ENCODE results near the gene ZBTB7B.
"Not testable (repeated sequence)": the region's sequence is repeated elsewhere in the genome, so short reads cannot be mapped to it uniquely, and the experiment has no call there.

DNA sequence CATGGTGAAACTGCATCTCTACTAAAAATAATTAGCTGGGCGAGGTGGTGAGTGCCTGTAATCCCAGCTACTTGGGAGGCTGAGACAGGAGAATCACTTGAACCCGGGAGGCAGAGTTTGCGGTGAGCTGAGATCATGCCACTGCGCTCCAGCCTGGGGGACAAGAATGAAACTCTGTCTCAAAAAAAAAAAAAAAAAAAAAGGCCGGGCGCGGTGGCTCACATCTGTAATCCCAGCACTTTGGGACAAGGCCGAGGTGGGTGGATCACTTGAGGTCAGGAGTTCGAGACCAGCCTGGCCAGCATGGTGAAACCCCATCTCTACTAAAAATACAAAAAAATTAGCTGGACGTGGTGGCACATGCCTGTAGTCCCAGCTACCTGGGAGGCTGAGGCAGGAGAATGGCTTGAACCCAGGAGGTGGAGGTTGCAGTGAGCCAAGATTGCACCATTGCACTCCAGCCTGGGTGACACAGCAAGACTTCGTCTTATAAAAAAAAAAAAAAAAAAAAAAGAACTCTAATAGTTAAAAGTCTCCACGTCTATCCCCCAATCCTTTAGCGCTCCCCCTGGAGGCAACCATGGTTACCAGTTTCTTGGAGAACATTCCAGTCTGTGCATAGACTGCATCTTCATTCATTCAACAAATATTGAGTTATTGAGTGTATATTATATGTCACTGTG, 7.2 kb upstream of the ZBTB7B start:
- TF ChIP-seq, protein P1, sequence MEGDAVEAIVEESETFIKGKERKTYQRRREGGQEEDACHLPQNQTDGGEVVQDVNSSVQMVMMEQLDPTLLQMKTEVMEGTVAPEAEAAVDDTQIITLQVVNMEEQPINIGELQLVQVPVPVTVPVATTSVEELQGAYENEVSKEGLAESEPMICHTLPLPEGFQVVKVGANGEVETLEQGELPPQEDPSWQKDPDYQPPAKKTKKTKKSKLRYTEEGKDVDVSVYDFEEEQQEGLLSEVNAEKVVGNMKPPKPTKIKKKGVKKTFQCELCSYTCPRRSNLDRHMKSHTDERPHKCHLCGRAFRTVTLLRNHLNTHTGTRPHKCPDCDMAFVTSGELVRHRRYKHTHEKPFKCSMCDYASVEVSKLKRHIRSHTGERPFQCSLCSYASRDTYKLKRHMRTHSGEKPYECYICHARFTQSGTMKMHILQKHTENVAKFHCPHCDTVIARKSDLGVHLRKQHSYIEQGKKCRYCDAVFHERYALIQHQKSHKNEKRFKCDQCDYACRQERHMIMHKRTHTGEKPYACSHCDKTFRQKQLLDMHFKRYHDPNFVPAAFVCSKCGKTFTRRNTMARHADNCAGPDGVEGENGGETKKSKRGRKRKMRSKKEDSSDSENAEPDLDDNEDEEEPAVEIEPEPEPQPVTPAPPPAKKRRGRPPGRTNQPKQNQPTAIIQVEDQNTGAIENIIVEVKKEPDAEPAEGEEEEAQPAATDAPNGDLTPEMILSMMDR (IDR thresholded peaks at IDR 0.05): not testable (repeated sequence)
- TF ChIP-seq POLR2A (IDR thresholded peaks at IDR 0.05): not testable (repeated sequence)
